ENCODE measurements around the gene MAP1A.

DNA sequence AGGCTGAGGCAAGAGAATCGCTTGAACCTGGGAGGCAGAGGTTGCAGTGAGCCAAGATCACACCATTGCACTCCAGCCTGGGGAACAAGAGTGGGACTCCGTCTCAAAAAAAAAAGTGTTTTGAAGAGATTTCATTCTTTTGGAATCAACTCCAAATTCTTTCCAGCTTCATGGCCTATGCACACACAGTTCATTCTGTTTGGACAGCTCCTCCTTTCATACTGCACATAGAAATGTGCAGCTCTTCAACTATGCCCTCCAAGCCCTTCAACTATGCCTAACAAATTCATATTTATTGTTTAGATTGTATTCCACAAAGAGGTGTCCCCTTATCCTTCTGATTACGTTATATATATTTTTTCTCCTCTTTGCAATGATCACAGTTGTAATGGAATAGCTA lies 28.6 kb upstream of the MAP1A start:
- TF ChIP-seq CTCF (optimal IDR thresholded peaks at IDR 0.05 in 1 of 3, IDR thresholded peaks at IDR 0.05 in 1 of 3, conservative IDR thresholded peaks at IDR 0.05 in 1 of 3; ENCODE audit: extremely low read depth in 1 of 3, insufficient read depth in 2 of 3, low read length in 3 of 3) (no peak), EZH2 (IDR thresholded peaks at IDR 0.05; ENCODE audit: low read length) (no peak)
